Panc1 (cell line): ENCODE measurements around the gene SCD5. TPM values are rescaled to one million over a fixed set of nuclear protein-coding genes. Genes with fewer than 3 reads are reported as not detected.

Source experiments
- ATAC-seq: fragments of 200-7000 bp; cut with Tn5 transposase; 2 replicates; pipeline ENCODE4 v1.9.1; 2020; ENCODE audit warnings: mild to moderate bottlenecking, moderate library complexity
- BruUV-seq: library from RNA; stranded (reverse); fragments of 400-500 nt; replicated peaks from 2 replicates; lab custom pipeline; 2021; lab: Mats Ljungman, UMichigan
- CTCF ChIA-PET: fragments of 300-600 bp; sonication (Branson Sonifier 250); formaldehyde crosslinking; loops from one replicate; lab custom pipeline; 2022; ENCODE audit warnings: antibody characterized with exemption; lab: Charles Lee
- POLR2A ChIA-PET: fragments of 300-600 bp; sonication (Branson Sonifier 250); formaldehyde crosslinking; loops from one replicate; lab custom pipeline; 2022; ENCODE audit warnings: antibody characterized with exemption; lab: Charles Lee
- DNase-seq: peaks from one replicate; pipeline ENCODE4 v3.0.0-alpha.2; 2010; ENCODE audit warnings: low read depth, low spot score
- H3K27ac ChIP-seq: 2 replicates; pipeline ENCODE4 v1.5.1; 2011; ENCODE audit warnings: mild to moderate bottlenecking, low read length, inconsistent platforms
- H3K27me3 ChIP-seq: fragments of 200-500 bp; sonication (Bioruptor generic); 2 replicates; pipeline ENCODE4 v1.6.0; 2014; ENCODE audit warnings: low read length, inconsistent platforms; ENCODE audit not compliant: control insufficient read depth, insufficient read depth
- H3K36me3 ChIP-seq: fragments of 200-500 bp; sonication (Bioruptor generic); 2 replicates; pipeline ENCODE4 v1.5.1; 2014; ENCODE audit warnings: inconsistent platforms, mild to moderate bottlenecking, low read length, moderate library complexity; ENCODE audit not compliant: control insufficient read depth, insufficient read depth
- H3K4me1 ChIP-seq: 2 replicates; pipeline ENCODE4 v1.5.1; 2011; ENCODE audit warnings: inconsistent platforms, mild to moderate bottlenecking, low read length, moderate library complexity; ENCODE audit not compliant: control insufficient read depth, insufficient read depth
- H3K4me3 ChIP-seq, 2 experiments: 2 replicates each; pipeline ENCODE4 v1.5.1; 2011 to 2012; ENCODE audit warnings: low read depth in 2 of 2, low read length in 2 of 2, mild to moderate bottlenecking in 2 of 2, inconsistent platforms in 1 of 2, moderate library complexity in 1 of 2
- H3K9me3 ChIP-seq: fragments of 200-500 bp; sonication (Bioruptor generic); 2 replicates; pipeline ENCODE4 v1.5.1; 2014; ENCODE audit warnings: low read depth, mild to moderate bottlenecking, inconsistent platforms, low read length, moderate library complexity; ENCODE audit not compliant: control insufficient read depth, insufficient read depth
- POLR2AphosphoS5 ChIP-seq: IDR thresholded peaks from 2 replicates; pipeline ENCODE4 v1.6.1; 2012; ENCODE audit warnings: mild to moderate bottlenecking, low read depth, low read length, moderate library complexity
- REST ChIP-seq, 2 experiments: IDR thresholded peaks; 2 replicates each; pipeline ENCODE4 v1.6.1; 2011 to 2012; ENCODE audit warnings: low read depth in 2 of 2, control low read depth in 1 of 2, low read length in 1 of 2, mild to moderate bottlenecking in 1 of 2, moderate library complexity in 1 of 2; ENCODE audit not compliant: insufficient read depth in 1 of 2
- SIN3A ChIP-seq: IDR thresholded peaks from 2 replicates; pipeline ENCODE4 v1.6.1; 2012; ENCODE audit warnings: low read depth, mild to moderate bottlenecking, low read length, moderate library complexity, borderline replicate concordance; ENCODE audit not compliant: insufficient read depth
- TCF7L2 ChIP-seq: IDR thresholded peaks from 2 replicates; pipeline ENCODE4 v1.6.1; 2011; ENCODE audit warnings: mild to moderate bottlenecking, low read depth, low read length, inconsistent platforms
- in situ Hi-C: cut with HindIII; loops from 2 replicates; pipeline ENCODE4 v1.10.0; 2016; ENCODE audit warnings: low sequenced_read_pairs, low pct_unique_long_range_greater_than_20kb
- intact Hi-C: fragments of 100-400 bp; cut with micrococcal nuclease; formaldehyde crosslinking; loops from one replicate; pipeline ENCODE4 v1.10.0; 2022; ENCODE audit not compliant: unreplicated experiment
- total RNA-seq: library from RNA; stranded (reverse); gene quantifications from one replicate; pipeline ENCODE4 v1.2.1, GENCODE V29; 2021; ENCODE audit not compliant: unreplicated experiment
- TF ChIP-seq, protein P1 (sequence below): fragments of 450-650 bp; IDR thresholded peaks from 2 replicates; pipeline ENCODE4 v1.5.1; 2017; ENCODE audit warnings: mild to moderate bottlenecking

SCD5 gene
- total RNA-seq, 1 experiment from 2014 or later, result 2.0 TPM

DNA sequence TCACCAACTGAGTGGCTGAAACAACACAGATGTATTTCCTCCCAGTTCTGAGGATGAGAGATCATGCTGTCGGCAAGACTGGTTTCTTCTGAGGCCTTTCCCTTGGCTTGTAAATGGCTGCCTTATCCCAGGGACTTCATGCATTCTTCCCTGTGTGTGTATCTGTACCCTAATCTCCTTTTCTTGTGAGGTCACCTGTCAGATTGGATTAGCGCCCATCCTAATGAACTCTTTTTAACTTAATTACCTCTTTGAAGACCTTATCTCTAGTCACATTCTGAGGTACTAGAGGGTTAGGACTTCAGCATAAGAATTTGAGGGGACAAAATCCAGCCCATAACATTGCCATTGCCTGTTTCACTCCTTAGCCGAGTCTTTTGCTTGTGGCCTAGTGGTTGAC, 177.3 kb downstream of the SCD5 start:
- ATAC-seq, result no peak
- no TSS peak for BruUV-seq
- Histone ChIP-seq H3K9me3 (no peaks in the 10 kb centered on the region), H3K27me3 (no peaks in the 10 kb centered on the region; the same call in 1 of the 2 replicates), H3K36me3 (no peaks in the 10 kb centered on the region), H3K4me1 (no peaks in the 10 kb centered on the region), H3K27ac (no peak overlapping the region), H3K4me3 (no peak overlapping the region)
- no peak for TF ChIP-seq TCF7L2
- TF ChIP-seq, protein P1, sequence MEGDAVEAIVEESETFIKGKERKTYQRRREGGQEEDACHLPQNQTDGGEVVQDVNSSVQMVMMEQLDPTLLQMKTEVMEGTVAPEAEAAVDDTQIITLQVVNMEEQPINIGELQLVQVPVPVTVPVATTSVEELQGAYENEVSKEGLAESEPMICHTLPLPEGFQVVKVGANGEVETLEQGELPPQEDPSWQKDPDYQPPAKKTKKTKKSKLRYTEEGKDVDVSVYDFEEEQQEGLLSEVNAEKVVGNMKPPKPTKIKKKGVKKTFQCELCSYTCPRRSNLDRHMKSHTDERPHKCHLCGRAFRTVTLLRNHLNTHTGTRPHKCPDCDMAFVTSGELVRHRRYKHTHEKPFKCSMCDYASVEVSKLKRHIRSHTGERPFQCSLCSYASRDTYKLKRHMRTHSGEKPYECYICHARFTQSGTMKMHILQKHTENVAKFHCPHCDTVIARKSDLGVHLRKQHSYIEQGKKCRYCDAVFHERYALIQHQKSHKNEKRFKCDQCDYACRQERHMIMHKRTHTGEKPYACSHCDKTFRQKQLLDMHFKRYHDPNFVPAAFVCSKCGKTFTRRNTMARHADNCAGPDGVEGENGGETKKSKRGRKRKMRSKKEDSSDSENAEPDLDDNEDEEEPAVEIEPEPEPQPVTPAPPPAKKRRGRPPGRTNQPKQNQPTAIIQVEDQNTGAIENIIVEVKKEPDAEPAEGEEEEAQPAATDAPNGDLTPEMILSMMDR, result no peak
- no peak for TF ChIP-seq POLR2AphosphoS5
- TF ChIP-seq SIN3A, result no peak
- in situ Hi-C loops (no loop called here), intact Hi-C loops (no loop called here)
- ChIA-PET CTCF (no interaction called here), POLR2A (no interaction called here)
- no peak for DNase-seq

DNA sequence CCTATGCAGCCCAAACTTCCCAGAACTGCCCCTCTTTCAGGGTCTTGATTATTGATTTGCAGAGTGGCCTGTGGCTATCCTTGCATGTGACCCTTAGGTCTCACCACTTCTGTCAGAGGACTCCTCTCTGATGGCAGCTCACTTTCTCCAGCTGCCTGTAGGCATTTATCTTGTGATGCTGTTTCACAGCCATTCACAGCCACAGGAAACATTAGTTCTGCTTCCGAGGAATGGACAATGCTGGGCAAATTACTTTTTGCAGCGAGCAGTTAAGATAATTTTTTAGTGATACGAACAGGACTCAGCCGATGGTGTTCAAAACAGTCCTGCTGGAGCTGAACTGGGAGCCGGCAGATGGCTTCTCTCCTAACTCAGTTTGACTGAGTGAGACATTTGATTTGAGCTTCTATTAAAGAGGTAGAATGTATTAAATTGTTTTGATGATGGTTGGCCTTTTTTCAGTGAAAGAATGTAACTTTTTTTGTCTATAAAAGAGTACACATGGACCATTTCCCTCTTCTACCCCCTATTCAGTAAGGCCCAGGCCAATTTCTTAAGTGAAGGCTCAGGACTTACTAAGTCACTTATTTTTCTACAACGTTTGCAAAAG, 178.4 kb downstream of the SCD5 start:
- no TSS peak for BruUV-seq
- no peaks in the 10 kb centered on the region for H3K9me3 ChIP-seq
- no peak overlapping the region for H3K4me3 ChIP-seq
- in situ Hi-C loops, result no loop called here
- CTCF ChIA-PET, result no interaction called here
- no peaks in the 10 kb centered on the region for H3K4me1 ChIP-seq
- intact Hi-C loops, result no loop called here
- TF ChIP-seq POLR2AphosphoS5, result no peak
- no peak for TF ChIP-seq SIN3A
- POLR2A ChIA-PET, result no interaction called here
- no peak overlapping the region for H3K27ac ChIP-seq
- no peaks in the 10 kb centered on the region for H3K36me3 ChIP-seq
- ATAC-seq (no peak), DNase-seq (no peak)
- no peaks in the 10 kb centered on the region; the same call in 1 of the 2 replicates for H3K27me3 ChIP-seq

- ChIA-PET POLR2A (no interaction called here), CTCF (no interaction called here)
These were observed 180.4 kb downstream of the SCD5 start for GRCh38 chr4:82618103-82618720.

GRCh38 chr4:82614838-82615449, 183.7 kb downstream of the SCD5 start:
- H3K4me1 ChIP-seq, result no peaks in the 10 kb centered on the region
- H3K9me3 ChIP-seq, result no peaks in the 10 kb centered on the region
- POLR2A ChIA-PET, result no interaction called here
- ATAC-seq (no peak), DNase-seq (no peak)
- in situ Hi-C loops, result no loop called here
- H3K36me3 ChIP-seq, result no peaks in the 10 kb centered on the region
- intact Hi-C loops, result no loop called here
- CTCF ChIA-PET, result no interaction called here
- no peaks in the 10 kb centered on the region; the same call in 1 of the 2 replicates for H3K27me3 ChIP-seq
- no TSS peak for BruUV-seq
- H3K27ac ChIP-seq, result no peak overlapping the region
- H3K4me3 ChIP-seq, result no peak overlapping the region
- TF ChIP-seq REST (IDR thresholded peaks at IDR 0.05; ENCODE audit: insufficient read depth in 1 of 2, low read depth in 2 of 2, low read length in 1 of 2) (no peak), TCF7L2 (no peak), SIN3A (no peak), POLR2AphosphoS5 (no peak)
- TF ChIP-seq, protein P1, result no peak

More at GRCh38 chr4:82618103-82618720, 180.4 kb downstream of the SCD5 start:
- TF ChIP-seq TCF7L2, result no peak
- no peaks in the 10 kb centered on the region for H3K4me1 ChIP-seq
- no TSS peak for BruUV-seq
- H3K9me3 ChIP-seq, result no peaks in the 10 kb centered on the region
- H3K36me3 ChIP-seq, result no peaks in the 10 kb centered on the region
- ATAC-seq (no peak), DNase-seq (no peak)
- no peaks in the 10 kb centered on the region; the same call in 1 of the 2 replicates for H3K27me3 ChIP-seq
- intact Hi-C loops (no loop called here), in situ Hi-C loops (no loop called here)
- no peak overlapping the region for H3K4me3 ChIP-seq
- no peak overlapping the region for H3K27ac ChIP-seq
